K562 (cell line): ENCODE data around the gene ADAM22. TPM values are rescaled to one million over a fixed set of nuclear protein-coding genes. Genes with fewer than 3 reads are reported as not detected.

Source experiments
- ATAC-seq: fragments of 200-7000 bp; cut with Tn5 transposase; 3 replicates; pipeline ENCODE4 v1.9.1; 2020; ENCODE audit warnings: moderate library complexity
- BruUV-seq: library from RNA; stranded (reverse); fragments of 400-500 nt; replicated peaks from 2 replicates; lab custom pipeline; 2021; lab: Mats Ljungman, UMichigan
- CTCF ChIA-PET: fragments of 300-600 bp; formaldehyde crosslinking; extraction: SDS; loops from one replicate; lab custom pipeline; 2021; ENCODE audit warnings: low intra/inter-chr PET ratio; lab: Yijun Ruan, JAX
- POLR2A ChIA-PET: fragments of 300-600, 350-650 bp; sonication (Branson Sonifier 250); formaldehyde crosslinking; extraction: SDS; loops from one replicate; lab custom pipeline; 2021; ENCODE audit warnings: antibody characterized with exemption, inconsistent platforms; lab: Yijun Ruan, JAX
- DNase-seq, 4 experiments: peaks; one replicate each; pipeline versions ENCODE4 v3.0.0 to v3.0.0-alpha.2; 2011 to 2018; ENCODE audit warnings: low spot score in 3 of 4, mixed read lengths in 3 of 4; ENCODE audit errors: extremely low read depth in 1 of 4
- FAIRE-seq: peaks from 2 replicates; lab custom pipeline; 2011; peaks lifted over from hg19 to GRCh38; lab: Jason Lieb, UNC
- H2AFZ ChIP-seq: 2 replicates; pipeline ENCODE4 v1.6.0; 2011; ENCODE audit warnings: low read depth, low read length, control low read depth, inconsistent platforms
- H3K27ac ChIP-seq: fragments of 200-600 bp; 3 replicates; pipeline ENCODE4 v1.8.0; 2011; ENCODE audit warnings: low read depth, mild to moderate bottlenecking, control low read depth, inconsistent platforms, low read length, moderate library complexity, mixed read lengths; ENCODE audit errors: extremely low read depth
- H3K27me3 ChIP-seq, 2 experiments: fragments of 300-600 bp in 1 of 2; 2 replicates in 1 of 2; 3 replicates in 1 of 2; pipeline versions ENCODE4 v1.6.0 to v1.8.0; 2011; ENCODE audit warnings: inconsistent platforms in 2 of 2, low read length in 2 of 2, mild to moderate bottlenecking in 1 of 2, mixed read lengths in 1 of 2, moderate library complexity in 1 of 2; ENCODE audit not compliant: control insufficient read depth in 2 of 2, insufficient read depth in 2 of 2
- H3K36me3 ChIP-seq: fragments of 300-600 bp; 3 replicates; pipeline ENCODE4 v1.8.0; 2011; ENCODE audit warnings: mild to moderate bottlenecking, low read length, inconsistent platforms; ENCODE audit not compliant: control insufficient read depth, insufficient read depth
- H3K4me1 ChIP-seq, 2 experiments: fragments of 200-600 bp in 1 of 2; replicated peaks in 1 of 2; 2 replicates in 1 of 2; 3 replicates in 1 of 2; pipeline versions ENCODE4 v1.5.1 to v1.8.0; 2011; ENCODE audit warnings: inconsistent platforms in 2 of 2, low read length in 2 of 2, mild to moderate bottlenecking in 1 of 2, mixed read lengths in 1 of 2, moderate library complexity in 1 of 2; ENCODE audit not compliant: control insufficient read depth in 2 of 2, insufficient read depth in 2 of 2
- H3K4me2 ChIP-seq: 2 replicates; pipeline ENCODE4 v1.6.1; 2011; ENCODE audit warnings: low read length, control low read depth, inconsistent platforms, mixed read lengths; ENCODE audit not compliant: insufficient read depth
- H3K4me3 ChIP-seq: fragments of 200-600 bp; sonication (generic), shearing (Covaris generic); 2 replicates; pipeline ENCODE4 v1.5.1; 2016; ENCODE audit warnings: control low read depth, inconsistent platforms
- H3K79me2 ChIP-seq: fragments of 200-600 bp; 3 replicates; pipeline ENCODE4 v1.8.0; 2011; ENCODE audit warnings: low read length, inconsistent platforms; ENCODE audit not compliant: control insufficient read depth, insufficient read depth
- H3K9ac ChIP-seq, 2 experiments: 2 replicates each; pipeline versions ENCODE4 v1.6.0 to v1.6.1; 2011; ENCODE audit warnings: low read depth in 2 of 2, low read length in 2 of 2, control low read depth in 1 of 2, inconsistent platforms in 1 of 2, mild to moderate bottlenecking in 1 of 2, mixed read lengths in 1 of 2; ENCODE audit not compliant: insufficient read depth in 1 of 2
- H3K9me1 ChIP-seq: one replicate; pipeline ENCODE4 v1.6.0; 2011; ENCODE audit warnings: inconsistent platforms, mild to moderate bottlenecking, low read length, moderate library complexity; ENCODE audit not compliant: control insufficient read depth, insufficient read depth
- H3K9me3 ChIP-seq: replicated peaks from 2 replicates; pipeline ENCODE4 v1.5.1; 2011; ENCODE audit warnings: low read depth, low read length, inconsistent platforms; ENCODE audit not compliant: control insufficient read depth, insufficient read depth
- H4K20me1 ChIP-seq: replicated peaks from 2 replicates; pipeline ENCODE4 v1.6.1; 2011; ENCODE audit warnings: low read length, inconsistent platforms, mixed read lengths; ENCODE audit not compliant: control insufficient read depth, insufficient read depth
- CHD1 ChIP-seq: fragments of 200-600 bp; sonication (generic); IDR thresholded peaks from one replicate; pipeline ENCODE4 v1.6.1; 2012; ENCODE audit warnings: mild to moderate bottlenecking, moderate library complexity, low read length, inconsistent platforms
- CREB5 ChIP-seq: fragments of 250-450 bp; sonication (Bioruptor Pico); IDR thresholded peaks from 2 replicates; pipeline ENCODE4 v1.5.0; 2020; ENCODE audit warnings: mild to moderate bottlenecking
- NR3C1 ChIP-seq: sonication (generic); formaldehyde crosslinking; IDR thresholded peaks from 2 replicates; pipeline ENCODE4 v1.8.1; 2022; ENCODE audit warnings: missing genetic modification reagents
- NRF1 ChIP-seq, 2 experiments: fragments of 450-650 bp; IDR thresholded peaks in 1 of 2; conservative IDR thresholded peaks in 1 of 2; 2 replicates each; pipeline ENCODE4 v1.6.1; 2014; ENCODE audit warnings: mild to moderate bottlenecking in 2 of 2
- SMARCA4 ChIP-seq: fragments of 450-650 bp; IDR thresholded peaks from 2 replicates; pipeline ENCODE4 v1.6.1; 2016
- TFAM ChIP-seq: fragments of 250-450 bp; sonication (Bioruptor Pico); conservative IDR thresholded peaks from 2 replicates; pipeline ENCODE4 v1.5.0; 2021; ENCODE audit warnings: mild to moderate bottlenecking, moderate library complexity
- ZFPM2 ChIP-seq: fragments of 250-450 bp; sonication (Bioruptor Pico); IDR thresholded peaks from 2 replicates; pipeline ENCODE4 v1.5.1; 2022; ENCODE audit warnings: mild to moderate bottlenecking
- ZNF695 ChIP-seq: fragments of 450-650 bp; formaldehyde crosslinking; IDR thresholded peaks from 2 replicates; pipeline ENCODE4 v1.4.0; 2020; ENCODE audit warnings: mild to moderate bottlenecking, moderate library complexity
- ZNF707 ChIP-seq: fragments of 250-450 bp; sonication (Bioruptor Pico); conservative IDR thresholded peaks from 2 replicates; pipeline ENCODE4 v1.8.0; 2022; ENCODE audit warnings: inconsistent platforms, mild to moderate bottlenecking, moderate library complexity
- in situ Hi-C: fragments of 300-500 bp; cut with MboI; formaldehyde crosslinking; loops from 4 replicates; pipeline ENCODE4 v1.15.0; 2018; ENCODE audit warnings: inconsistent platforms, mixed read lengths
- intact Hi-C: fragments of 100-400 bp; cut with micrococcal nuclease; formaldehyde crosslinking; loops from 2 replicates; pipeline ENCODE4 v1.14.2; 2022
- polyA plus RNA-seq, 8 experiments: library from polyadenylated mRNA; depleted of rRNA in 4 of 8; stranded (reverse) in 5 of 8; unstranded in 3 of 8; fragments of >200 nt; fragmentation: Nextera tagmentation in 2 of 8; fragmentation: Illumina TruSeq in 1 of 8; extraction: Ambion mirVana in 2 of 8; extraction: Trizol in 1 of 8; gene quantifications; 2 replicates each; pipeline versions ENCODE4 v1.2.1 to v1.2.3, GENCODE V29; 2011 to 2014; ENCODE audit warnings: inconsistent platforms in 1 of 8, missing spikeins in 1 of 8
- total RNA-seq, 7 experiments: library from RNA; depleted of rRNA in 6 of 7; stranded (reverse); fragments of >200 nt in 6 of 7; fragmentation: Illumina TruSeq in 2 of 7; extraction: Trizol in 2 of 7; gene quantifications; 2 replicates each; pipeline versions ENCODE4 v1.2.1 to v1.2.3, GENCODE V29; 2011 to 2021; ENCODE audit warnings: low replicate concordance in 1 of 7

The ADAM22 gene
- total and polyA plus RNA-seq, 9 of the 15 experiments (the other 6 are each of a cell fraction or from before 2014, with no cell fraction given) = 0.01 to 0.58 (median 0.18) TPM

GRCh38 chr7:88005191-88005590 is 71.1 kb downstream of the ADAM22 start:
- no peak overlapping the region for H3K4me2 ChIP-seq
- no peaks in the 10 kb centered on the region for H3K9me1 ChIP-seq
- no peak for DNase-seq
- BruUV-seq = no TSS peak
- no peaks in the 10 kb centered on the region for H3K4me1 ChIP-seq
- no peaks in the 10 kb centered on the region for H4K20me1 ChIP-seq
- FAIRE-seq = no peak
- H3K9ac ChIP-seq = no peak overlapping the region
- H3K4me3 ChIP-seq = no peak overlapping the region
- no peaks in the 10 kb centered on the region for H3K27me3 ChIP-seq
- H3K79me2 ChIP-seq = no peaks in the 10 kb centered on the region
- intact Hi-C loops (no loop called here), in situ Hi-C loops (no loop called here)
- H2AFZ ChIP-seq = no peak overlapping the region
- H3K27ac ChIP-seq = no peak overlapping the region
- ChIA-PET POLR2A (no interaction called here), CTCF (no interaction called here)
- TF ChIP-seq NRF1 (conservative IDR thresholded peaks at IDR 0.05 in 1 of 2, IDR thresholded peaks at IDR 0.05 in 1 of 2) (no peak), ZFPM2 (no peak), TFAM (CRISPR knock-in tag) (no peak), ZNF695 (no peak), NR3C1 (CRISPR knock-in tag) (no peak), SMARCA4 (no peak), CREB5 (CRISPR knock-in tag) (no peak), ZNF707 (CRISPR knock-in tag) (no peak), CHD1 (no peak)
- no peak for ATAC-seq
- no peaks in the 10 kb centered on the region for H3K36me3 ChIP-seq
- H3K9me3 ChIP-seq = no peaks in the 10 kb centered on the region
